Choroid plexus epithelial cell (primary cell): ENCODE measurements around the gene DUSP12.

Experiments used
- DNase-seq: peaks from one replicate; pipeline ENCODE4 v3.0.0-alpha.2; 2010; ENCODE audit warnings: low read depth
- H3K4me3 ChIP-seq: 2 replicates; pipeline ENCODE4 v1.5.1; 2011; ENCODE audit warnings: low read depth, mild to moderate bottlenecking, control low read depth, low read length, moderate library complexity
- TF ChIP-seq, protein P1 (sequence below): conservative IDR thresholded peaks from 2 replicates; pipeline ENCODE4 v1.5.1; 2011; ENCODE audit warnings: low read depth, mild to moderate bottlenecking, control low read depth, inconsistent platforms, low read length, moderate library complexity

DUSP12 gene

DNA sequence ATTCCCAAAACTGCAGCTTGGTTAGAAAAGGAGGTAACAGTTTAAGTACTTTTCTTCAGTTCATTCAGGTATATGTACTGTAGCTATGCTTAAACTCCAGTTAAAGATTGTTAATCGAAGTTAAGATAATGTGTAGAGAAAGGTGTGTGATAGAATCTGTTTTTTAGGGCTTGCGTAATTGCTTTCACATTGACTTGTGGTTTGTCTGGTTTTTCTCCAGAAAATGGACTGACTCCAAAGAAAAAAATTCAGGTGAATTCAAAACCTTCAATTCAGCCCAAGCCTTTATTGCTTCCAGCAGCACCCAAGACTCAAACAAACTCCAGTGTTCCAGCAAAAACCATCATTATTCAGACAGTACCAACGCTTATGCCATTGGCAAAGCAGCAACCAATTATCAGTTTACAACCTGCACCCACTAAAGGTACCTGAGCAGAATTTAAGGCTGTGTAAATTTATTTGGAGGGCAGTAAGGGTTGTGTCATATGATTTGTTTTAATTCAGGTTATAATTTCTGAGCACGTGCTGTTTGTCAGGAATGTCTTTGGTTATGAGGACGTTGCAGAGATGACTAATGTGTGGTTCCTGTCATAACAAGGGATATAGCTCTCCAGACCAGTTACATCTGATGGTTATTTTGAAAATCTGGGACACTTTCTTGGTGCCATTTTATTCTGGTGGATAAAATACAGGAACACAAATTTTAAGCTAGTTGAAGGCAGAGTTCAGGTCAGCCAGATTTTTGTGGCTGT lies 42.5 kb downstream of the DUSP12 start:
- peak; percentile 45 for DNase-seq
- TF ChIP-seq, protein P1, sequence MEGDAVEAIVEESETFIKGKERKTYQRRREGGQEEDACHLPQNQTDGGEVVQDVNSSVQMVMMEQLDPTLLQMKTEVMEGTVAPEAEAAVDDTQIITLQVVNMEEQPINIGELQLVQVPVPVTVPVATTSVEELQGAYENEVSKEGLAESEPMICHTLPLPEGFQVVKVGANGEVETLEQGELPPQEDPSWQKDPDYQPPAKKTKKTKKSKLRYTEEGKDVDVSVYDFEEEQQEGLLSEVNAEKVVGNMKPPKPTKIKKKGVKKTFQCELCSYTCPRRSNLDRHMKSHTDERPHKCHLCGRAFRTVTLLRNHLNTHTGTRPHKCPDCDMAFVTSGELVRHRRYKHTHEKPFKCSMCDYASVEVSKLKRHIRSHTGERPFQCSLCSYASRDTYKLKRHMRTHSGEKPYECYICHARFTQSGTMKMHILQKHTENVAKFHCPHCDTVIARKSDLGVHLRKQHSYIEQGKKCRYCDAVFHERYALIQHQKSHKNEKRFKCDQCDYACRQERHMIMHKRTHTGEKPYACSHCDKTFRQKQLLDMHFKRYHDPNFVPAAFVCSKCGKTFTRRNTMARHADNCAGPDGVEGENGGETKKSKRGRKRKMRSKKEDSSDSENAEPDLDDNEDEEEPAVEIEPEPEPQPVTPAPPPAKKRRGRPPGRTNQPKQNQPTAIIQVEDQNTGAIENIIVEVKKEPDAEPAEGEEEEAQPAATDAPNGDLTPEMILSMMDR: no peak
- H3K4me3 ChIP-seq: no peak overlapping the region

GRCh38 chr1:161792740-161793139 lies 43.2 kb downstream of the DUSP12 start:
- DNase-seq: peak; percentile 89
- TF ChIP-seq, protein P1: peak; percentile 57
- no peak overlapping the region for H3K4me3 ChIP-seq

- no peak overlapping the region for H3K4me3 ChIP-seq
- no peak for DNase-seq
- TF ChIP-seq, protein P1: no peak
These were observed 50.2 kb downstream of the DUSP12 start for GRCh38 chr1:161799792-161800191.

DNA sequence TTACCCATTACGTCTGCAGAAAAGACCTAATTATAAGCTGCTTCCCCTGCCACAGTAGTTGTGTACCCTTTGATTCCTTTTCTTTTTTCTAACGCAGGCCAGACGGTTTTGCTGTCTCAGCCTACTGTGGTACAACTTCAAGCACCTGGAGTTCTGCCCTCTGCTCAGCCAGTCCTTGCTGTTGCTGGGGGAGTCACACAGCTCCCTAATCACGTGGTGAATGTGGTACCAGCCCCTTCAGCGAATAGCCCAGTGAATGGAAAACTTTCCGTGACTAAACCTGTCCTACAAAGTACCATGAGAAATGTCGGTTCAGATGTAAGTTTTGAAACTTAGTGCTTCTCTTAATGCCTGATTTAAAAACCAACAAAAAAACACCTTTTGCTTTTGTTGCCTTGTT lies 52.4 kb downstream of the DUSP12 start:
- TF ChIP-seq, protein P1: no peak
- no peak for DNase-seq

GRCh38 chr1:161803181-161803580 lies 53.6 kb downstream of the DUSP12 start:
- no peak for DNase-seq
- no peak overlapping the region for H3K4me3 ChIP-seq
- TF ChIP-seq, protein P1: no peak

More for the DNA sequence above, 52.4 kb downstream of the DUSP12 start:
- H3K4me3 ChIP-seq: no peak overlapping the region

DNA sequence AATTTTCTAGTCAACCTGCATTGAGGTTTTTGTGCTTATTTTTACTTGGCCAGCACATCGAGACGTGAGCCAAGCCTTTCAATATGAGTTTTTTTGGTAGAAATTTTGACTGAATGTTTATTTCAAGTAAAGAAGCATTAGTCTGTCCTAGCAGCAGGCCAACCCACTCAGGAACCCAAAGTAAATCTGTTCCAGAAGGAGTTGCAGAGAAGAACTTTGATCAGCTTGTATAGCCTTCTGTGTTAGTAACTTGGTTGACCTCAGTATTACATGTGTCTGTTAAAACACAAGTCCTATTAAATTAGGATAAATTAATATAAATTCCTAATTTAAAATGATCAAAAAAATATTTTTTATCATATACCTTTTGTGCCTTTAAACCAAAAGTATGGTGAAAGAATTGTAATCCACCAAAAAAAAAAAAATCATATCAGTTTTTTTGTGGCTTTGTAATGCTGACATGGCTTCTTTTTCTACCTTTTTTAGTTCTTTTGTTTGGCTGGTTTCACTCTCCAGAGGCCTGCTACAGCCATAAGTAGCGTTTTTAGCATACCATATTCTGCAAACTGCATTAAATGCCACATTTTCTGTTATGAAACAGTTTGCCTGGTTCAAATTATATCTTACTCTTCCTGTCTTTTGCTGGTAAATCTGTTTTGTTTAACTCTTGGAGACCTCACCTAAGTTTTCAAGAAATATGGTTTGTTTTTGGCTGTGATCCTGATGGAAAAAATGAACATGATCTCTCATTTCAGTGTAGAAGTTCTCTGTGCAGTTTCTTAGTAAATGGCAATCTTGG lies 56.0 kb downstream of the DUSP12 start:
- TF ChIP-seq, protein P1: no peak
- H3K4me3 ChIP-seq: no peak overlapping the region
- DNase-seq: peak; percentile 35
